ENCODE data around the gene RAP1GAP2.
"Not testable (repeated sequence)": the region's sequence is repeated elsewhere in the genome, so short reads cannot be mapped to it uniquely, and the experiment has no call there.

DNA sequence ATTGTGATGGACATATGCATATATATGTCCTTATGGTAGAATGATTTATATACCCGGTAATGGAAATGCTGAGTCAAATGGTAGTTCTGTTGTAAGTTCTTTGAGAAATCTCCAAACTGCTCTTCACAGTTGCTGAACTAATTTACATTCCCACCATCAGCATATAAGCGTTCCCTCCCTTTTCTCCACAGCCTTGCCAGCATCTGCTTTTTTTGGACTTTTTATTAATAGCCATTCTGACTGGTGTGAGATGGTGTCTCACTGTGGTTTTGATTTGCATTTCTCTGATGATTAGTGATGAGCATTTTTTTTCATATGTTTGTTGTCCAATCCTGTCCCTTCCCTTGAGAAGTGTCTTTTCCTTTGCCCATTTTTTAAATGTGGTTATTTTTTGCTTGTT lies 258.6 kb downstream of the RAP1GAP2 start:
- TF ChIP-seq, protein P1, sequence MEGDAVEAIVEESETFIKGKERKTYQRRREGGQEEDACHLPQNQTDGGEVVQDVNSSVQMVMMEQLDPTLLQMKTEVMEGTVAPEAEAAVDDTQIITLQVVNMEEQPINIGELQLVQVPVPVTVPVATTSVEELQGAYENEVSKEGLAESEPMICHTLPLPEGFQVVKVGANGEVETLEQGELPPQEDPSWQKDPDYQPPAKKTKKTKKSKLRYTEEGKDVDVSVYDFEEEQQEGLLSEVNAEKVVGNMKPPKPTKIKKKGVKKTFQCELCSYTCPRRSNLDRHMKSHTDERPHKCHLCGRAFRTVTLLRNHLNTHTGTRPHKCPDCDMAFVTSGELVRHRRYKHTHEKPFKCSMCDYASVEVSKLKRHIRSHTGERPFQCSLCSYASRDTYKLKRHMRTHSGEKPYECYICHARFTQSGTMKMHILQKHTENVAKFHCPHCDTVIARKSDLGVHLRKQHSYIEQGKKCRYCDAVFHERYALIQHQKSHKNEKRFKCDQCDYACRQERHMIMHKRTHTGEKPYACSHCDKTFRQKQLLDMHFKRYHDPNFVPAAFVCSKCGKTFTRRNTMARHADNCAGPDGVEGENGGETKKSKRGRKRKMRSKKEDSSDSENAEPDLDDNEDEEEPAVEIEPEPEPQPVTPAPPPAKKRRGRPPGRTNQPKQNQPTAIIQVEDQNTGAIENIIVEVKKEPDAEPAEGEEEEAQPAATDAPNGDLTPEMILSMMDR (IDR thresholded peaks at IDR 0.05) = not testable (repeated sequence)
- TF ChIP-seq CREB1 (CRISPR knock-in tag; IDR thresholded peaks at IDR 0.05); JAZF1 (CRISPR knock-in tag; IDR thresholded peaks at IDR 0.05); MXD4 (CRISPR knock-in tag; IDR thresholded peaks at IDR 0.05; ENCODE audit: borderline replicate concordance): not testable (repeated sequence)
- TF ChIP-seq, protein P2, sequence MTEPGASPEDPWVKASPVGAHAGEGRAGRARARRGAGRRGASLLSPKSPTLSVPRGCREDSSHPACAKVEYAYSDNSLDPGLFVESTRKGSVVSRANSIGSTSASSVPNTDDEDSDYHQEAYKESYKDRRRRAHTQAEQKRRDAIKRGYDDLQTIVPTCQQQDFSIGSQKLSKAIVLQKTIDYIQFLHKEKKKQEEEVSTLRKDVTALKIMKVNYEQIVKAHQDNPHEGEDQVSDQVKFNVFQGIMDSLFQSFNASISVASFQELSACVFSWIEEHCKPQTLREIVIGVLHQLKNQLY (CRISPR knock-in tag; IDR thresholded peaks at IDR 0.05) = not testable (repeated sequence)
- TF ChIP-seq, protein P3, sequence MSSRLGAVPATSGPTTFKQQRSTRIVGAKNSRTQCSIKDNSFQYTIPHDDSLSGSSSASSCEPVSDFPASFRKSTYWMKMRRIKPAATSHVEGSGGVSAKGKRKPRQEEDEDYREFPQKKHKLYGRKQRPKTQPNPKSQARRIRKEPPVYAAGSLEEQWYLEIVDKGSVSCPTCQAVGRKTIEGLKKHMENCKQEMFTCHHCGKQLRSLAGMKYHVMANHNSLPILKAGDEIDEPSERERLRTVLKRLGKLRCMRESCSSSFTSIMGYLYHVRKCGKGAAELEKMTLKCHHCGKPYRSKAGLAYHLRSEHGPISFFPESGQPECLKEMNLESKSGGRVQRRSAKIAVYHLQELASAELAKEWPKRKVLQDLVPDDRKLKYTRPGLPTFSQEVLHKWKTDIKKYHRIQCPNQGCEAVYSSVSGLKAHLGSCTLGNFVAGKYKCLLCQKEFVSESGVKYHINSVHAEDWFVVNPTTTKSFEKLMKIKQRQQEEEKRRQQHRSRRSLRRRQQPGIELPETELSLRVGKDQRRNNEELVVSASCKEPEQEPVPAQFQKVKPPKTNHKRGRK (CRISPR knock-in tag; IDR thresholded peaks at IDR 0.05; ENCODE audit: borderline replicate concordance) = not testable (repeated sequence)
- TF ChIP-seq, protein P4, sequence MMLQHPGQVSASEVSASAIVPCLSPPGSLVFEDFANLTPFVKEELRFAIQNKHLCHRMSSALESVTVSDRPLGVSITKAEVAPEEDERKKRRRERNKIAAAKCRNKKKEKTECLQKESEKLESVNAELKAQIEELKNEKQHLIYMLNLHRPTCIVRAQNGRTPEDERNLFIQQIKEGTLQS (CRISPR knock-in tag; conservative IDR thresholded peaks at IDR 0.05) = not testable (repeated sequence)
- TF ChIP-seq, protein P5, sequence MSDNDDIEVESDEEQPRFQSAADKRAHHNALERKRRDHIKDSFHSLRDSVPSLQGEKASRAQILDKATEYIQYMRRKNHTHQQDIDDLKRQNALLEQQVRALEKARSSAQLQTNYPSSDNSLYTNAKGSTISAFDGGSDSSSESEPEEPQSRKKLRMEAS (CRISPR knock-in tag; IDR thresholded peaks at IDR 0.05) = not testable (repeated sequence)
- TF ChIP-seq, protein P6, sequence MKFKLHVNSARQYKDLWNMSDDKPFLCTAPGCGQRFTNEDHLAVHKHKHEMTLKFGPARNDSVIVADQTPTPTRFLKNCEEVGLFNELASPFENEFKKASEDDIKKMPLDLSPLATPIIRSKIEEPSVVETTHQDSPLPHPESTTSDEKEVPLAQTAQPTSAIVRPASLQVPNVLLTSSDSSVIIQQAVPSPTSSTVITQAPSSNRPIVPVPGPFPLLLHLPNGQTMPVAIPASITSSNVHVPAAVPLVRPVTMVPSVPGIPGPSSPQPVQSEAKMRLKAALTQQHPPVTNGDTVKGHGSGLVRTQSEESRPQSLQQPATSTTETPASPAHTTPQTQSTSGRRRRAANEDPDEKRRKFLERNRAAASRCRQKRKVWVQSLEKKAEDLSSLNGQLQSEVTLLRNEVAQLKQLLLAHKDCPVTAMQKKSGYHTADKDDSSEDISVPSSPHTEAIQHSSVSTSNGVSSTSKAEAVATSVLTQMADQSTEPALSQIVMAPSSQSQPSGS (CRISPR knock-in tag; IDR thresholded peaks at IDR 0.05; ENCODE audit: borderline replicate concordance, low read depth) = not testable (repeated sequence)
- TF ChIP-seq, protein P7, sequence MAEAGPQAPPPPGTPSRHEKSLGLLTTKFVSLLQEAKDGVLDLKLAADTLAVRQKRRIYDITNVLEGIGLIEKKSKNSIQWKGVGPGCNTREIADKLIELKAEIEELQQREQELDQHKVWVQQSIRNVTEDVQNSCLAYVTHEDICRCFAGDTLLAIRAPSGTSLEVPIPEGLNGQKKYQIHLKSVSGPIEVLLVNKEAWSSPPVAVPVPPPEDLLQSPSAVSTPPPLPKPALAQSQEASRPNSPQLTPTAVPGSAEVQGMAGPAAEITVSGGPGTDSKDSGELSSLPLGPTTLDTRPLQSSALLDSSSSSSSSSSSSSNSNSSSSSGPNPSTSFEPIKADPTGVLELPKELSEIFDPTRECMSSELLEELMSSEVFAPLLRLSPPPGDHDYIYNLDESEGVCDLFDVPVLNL (CRISPR knock-in tag; IDR thresholded peaks at IDR 0.05; ENCODE audit: borderline replicate concordance, low read depth) = not testable (repeated sequence)
